Ishikawa (cell line): ENCODE results near the gene ACSM6.

Experiments
- CEBPB ChIP-seq: IDR thresholded peaks from 2 replicates; pipeline ENCODE4 v1.6.1; 2012
- CREB1 ChIP-seq: IDR thresholded peaks from 2 replicates; pipeline ENCODE4 v1.6.1; 2012; ENCODE audit warnings: low read depth
- EGR1 ChIP-seq: IDR thresholded peaks from 2 replicates; pipeline ENCODE4 v1.6.1; 2012
- EP300 ChIP-seq: IDR thresholded peaks from 2 replicates; pipeline ENCODE4 v1.6.1; 2012; ENCODE audit warnings: borderline replicate concordance
- FOXM1 ChIP-seq: IDR thresholded peaks from 2 replicates; pipeline ENCODE4 v1.6.1; 2012; ENCODE audit warnings: low read depth, borderline replicate concordance
- NFIC ChIP-seq: IDR thresholded peaks from 2 replicates; pipeline ENCODE4 v1.6.1; 2012
- RAD21 ChIP-seq: IDR thresholded peaks from 2 replicates; pipeline ENCODE4 v1.6.1; 2012; ENCODE audit warnings: low read depth
- TAF1 ChIP-seq: IDR thresholded peaks from 2 replicates; pipeline ENCODE4 v1.6.1; 2012; ENCODE audit warnings: low read depth, mild to moderate bottlenecking
- TCF12 ChIP-seq: IDR thresholded peaks from 2 replicates; pipeline ENCODE4 v1.6.1; 2012; ENCODE audit warnings: low read depth
- TEAD4 ChIP-seq: IDR thresholded peaks from 2 replicates; pipeline ENCODE4 v1.6.1; 2012
- YY1 ChIP-seq: IDR thresholded peaks from 2 replicates; pipeline ENCODE4 v1.6.1; 2012; ENCODE audit warnings: low read depth
- ZBTB7A ChIP-seq: IDR thresholded peaks from 2 replicates; pipeline ENCODE4 v1.6.1; 2012; ENCODE audit warnings: low read depth
- TF ChIP-seq, protein P1 (sequence below): IDR thresholded peaks from 2 replicates; pipeline ENCODE4 v1.6.1; 2012
- TF ChIP-seq, protein P2 (sequence below): IDR thresholded peaks from 2 replicates; pipeline ENCODE4 v1.6.1; 2012
- TF ChIP-seq, protein P3 (sequence below): IDR thresholded peaks from 2 replicates; pipeline ENCODE4 v1.6.1; 2012; ENCODE audit warnings: low read depth, mild to moderate bottlenecking

Gene ACSM6

DNA sequence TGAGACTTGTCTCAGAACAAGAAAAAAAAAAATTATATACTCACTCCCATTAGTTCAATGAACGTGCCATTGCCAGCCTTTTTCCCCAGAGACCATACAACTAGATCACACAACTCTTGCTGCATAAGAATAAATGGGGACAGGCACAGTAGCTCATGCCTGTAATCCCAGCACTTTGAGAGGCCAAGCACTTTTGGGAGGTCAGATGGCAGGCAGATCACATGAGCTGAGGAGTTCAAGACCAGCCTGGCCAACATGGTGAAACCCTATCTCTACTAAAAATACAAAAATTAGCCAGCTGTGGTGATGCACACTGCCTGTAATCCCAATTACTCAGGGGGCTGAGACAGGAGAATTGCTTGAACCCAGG lies 83.1 kb downstream of the ACSM6 start:
- TF ChIP-seq EP300 = no peak
- TF ChIP-seq EGR1 = no peak
- no peak for TF ChIP-seq TAF1
- TF ChIP-seq TEAD4 = no peak
- TF ChIP-seq, protein P1, sequence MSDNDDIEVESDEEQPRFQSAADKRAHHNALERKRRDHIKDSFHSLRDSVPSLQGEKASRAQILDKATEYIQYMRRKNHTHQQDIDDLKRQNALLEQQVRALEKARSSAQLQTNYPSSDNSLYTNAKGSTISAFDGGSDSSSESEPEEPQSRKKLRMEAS = no peak
- TF ChIP-seq NFIC = no peak
- no peak for TF ChIP-seq CREB1
- TF ChIP-seq, protein P2, sequence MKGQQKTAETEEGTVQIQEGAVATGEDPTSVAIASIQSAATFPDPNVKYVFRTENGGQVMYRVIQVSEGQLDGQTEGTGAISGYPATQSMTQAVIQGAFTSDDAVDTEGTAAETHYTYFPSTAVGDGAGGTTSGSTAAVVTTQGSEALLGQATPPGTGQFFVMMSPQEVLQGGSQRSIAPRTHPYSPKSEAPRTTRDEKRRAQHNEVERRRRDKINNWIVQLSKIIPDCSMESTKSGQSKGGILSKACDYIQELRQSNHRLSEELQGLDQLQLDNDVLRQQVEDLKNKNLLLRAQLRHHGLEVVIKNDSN = no peak
- no peak for TF ChIP-seq FOXM1
- TF ChIP-seq YY1 = no peak
- TF ChIP-seq, protein P3, sequence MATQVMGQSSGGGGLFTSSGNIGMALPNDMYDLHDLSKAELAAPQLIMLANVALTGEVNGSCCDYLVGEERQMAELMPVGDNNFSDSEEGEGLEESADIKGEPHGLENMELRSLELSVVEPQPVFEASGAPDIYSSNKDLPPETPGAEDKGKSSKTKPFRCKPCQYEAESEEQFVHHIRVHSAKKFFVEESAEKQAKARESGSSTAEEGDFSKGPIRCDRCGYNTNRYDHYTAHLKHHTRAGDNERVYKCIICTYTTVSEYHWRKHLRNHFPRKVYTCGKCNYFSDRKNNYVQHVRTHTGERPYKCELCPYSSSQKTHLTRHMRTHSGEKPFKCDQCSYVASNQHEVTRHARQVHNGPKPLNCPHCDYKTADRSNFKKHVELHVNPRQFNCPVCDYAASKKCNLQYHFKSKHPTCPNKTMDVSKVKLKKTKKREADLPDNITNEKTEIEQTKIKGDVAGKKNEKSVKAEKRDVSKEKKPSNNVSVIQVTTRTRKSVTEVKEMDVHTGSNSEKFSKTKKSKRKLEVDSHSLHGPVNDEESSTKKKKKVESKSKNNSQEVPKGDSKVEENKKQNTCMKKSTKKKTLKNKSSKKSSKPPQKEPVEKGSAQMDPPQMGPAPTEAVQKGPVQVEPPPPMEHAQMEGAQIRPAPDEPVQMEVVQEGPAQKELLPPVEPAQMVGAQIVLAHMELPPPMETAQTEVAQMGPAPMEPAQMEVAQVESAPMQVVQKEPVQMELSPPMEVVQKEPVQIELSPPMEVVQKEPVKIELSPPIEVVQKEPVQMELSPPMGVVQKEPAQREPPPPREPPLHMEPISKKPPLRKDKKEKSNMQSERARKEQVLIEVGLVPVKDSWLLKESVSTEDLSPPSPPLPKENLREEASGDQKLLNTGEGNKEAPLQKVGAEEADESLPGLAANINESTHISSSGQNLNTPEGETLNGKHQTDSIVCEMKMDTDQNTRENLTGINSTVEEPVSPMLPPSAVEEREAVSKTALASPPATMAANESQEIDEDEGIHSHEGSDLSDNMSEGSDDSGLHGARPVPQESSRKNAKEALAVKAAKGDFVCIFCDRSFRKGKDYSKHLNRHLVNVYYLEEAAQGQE = no peak
- TF ChIP-seq ZBTB7A = no peak
- no peak for TF ChIP-seq RAD21
- no peak for TF ChIP-seq TCF12
- no peak for TF ChIP-seq CEBPB

DNA sequence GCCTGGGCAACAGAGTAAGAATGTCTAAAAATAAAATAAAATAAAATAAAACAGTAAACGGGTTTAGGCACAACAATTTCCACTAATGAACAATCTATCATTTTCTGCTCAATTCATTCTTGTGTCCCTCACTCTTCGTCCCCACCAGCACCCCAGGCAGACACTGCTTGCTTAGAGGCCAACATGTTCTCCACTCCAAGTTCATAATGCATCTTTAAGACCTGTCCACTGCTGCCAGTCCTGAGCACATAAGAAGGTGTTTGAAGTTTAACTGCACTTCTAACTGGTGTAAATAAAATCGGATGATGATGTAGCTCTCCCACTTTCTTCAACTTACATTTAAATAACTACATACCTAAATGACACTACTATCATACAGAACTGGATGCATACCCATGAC lies 83.6 kb downstream of the ACSM6 start:
- TF ChIP-seq RAD21 = no peak
